HG02943 (cell line): ENCODE results near the gene LIN9.

Experiments used
- ATAC-seq: cut with Tn5 transposase; IDR thresholded peaks from one replicate; pipeline ENCODE4 v1.9.1; 2021; ENCODE audit warnings: mild to moderate bottlenecking, low read depth, moderate library complexity; ENCODE audit not compliant: unreplicated experiment

LIN9 gene

DNA sequence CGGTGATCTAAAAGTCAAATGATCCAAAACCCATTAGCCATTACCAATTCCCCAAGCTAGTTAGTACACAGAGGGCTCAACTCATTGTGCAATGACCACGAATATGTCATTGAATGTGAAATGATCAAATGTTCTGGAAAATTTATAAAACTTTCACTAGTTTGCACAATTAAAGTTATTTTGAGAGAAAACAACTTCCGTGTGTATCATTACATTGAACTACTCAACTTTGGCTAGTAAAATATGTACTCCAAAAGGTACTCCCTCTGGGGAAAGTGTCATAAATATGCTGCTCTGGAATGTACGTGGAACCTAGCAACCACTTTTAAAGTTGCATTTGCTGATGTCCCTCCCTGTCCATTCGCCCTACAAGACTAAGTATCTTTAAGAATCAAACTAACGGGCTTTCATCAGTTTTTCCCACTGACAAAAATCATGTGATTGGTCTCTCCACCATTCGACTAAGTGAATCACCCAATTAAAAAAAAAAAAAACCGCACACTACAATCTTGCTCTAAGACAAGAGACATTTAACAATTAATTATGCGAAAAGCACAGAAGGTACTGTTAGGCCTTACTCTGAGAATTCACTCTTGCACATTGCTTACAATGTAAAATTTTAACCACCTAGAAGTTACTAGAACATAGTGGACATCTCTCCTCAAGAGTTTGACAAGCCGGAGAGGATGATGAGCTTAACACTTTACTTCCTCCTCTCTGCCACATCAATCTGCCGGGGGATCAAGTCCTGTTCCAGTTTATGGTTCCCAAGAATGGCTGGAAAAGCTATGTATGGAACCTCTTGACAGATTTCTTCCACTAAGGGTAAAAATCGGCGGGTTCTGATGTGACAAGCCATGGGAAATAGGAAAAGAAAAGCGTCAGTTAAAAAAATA lies 123.6 kb downstream of the LIN9 start:
- no peak for ATAC-seq

GRCh38 chr1:226181996-226182714 lies 126.8 kb downstream of the LIN9 start:
- no peak for ATAC-seq
